Measurements from ENCODE around the gene DENND1B. TPM values are rescaled to one million over a fixed set of nuclear protein-coding genes. Genes with fewer than 3 reads are reported as not detected.

DENND1B gene
- total RNA-seq, 1 experiment from 2014 or later, result 20.9 TPM

DNA sequence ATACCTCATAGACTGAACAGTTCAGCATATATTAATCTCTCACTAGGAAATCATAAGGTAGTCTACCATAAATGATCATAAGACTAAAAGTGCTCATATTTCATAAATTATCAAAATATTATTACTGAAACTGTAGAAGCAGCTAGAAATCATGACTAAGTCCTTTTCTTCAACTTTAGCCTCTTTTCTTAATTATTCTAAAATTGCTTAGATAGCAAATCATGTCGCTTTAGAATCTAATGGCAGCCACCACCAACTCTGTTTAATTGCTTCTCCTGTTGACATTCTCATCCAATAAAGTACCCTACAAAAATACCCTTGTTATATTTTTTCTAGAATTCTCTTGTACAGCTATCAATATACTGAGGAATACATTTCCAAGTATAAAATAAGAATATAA is 102.9 kb downstream of the DENND1B start:
- no TSS peak for BruUV-seq (replicated peaks)
- no peak overlapping the region for H3K4me3 Mint-ChIP-seq (ENCODE audit: unreplicated experiment)
- H3K36me3 Mint-ChIP-seq (ENCODE audit: insufficient read depth, unreplicated experiment), result no peaks in the 10 kb centered on the region
- no peak for DNase-seq (ENCODE audit: unreplicated experiment)
- peaks cover 14% of the 10 kb centered on the region for H3K4me1 Mint-ChIP-seq (ENCODE audit: insufficient read depth, unreplicated experiment)
- H3K9me3 Mint-ChIP-seq (ENCODE audit: unreplicated experiment), result no peaks in the 10 kb centered on the region
- H3K27ac Mint-ChIP-seq (ENCODE audit: low read depth, unreplicated experiment), result no peak overlapping the region
- intact Hi-C loops (cut with micrococcal nuclease), result no loop called here
- CTCF ChIA-PET, result interaction anchor here (0.6 kb wide), 1 partner anchor 12 kb away, joined by 3 read pairs; no protein-coding TSS in a partner anchor
- POLR2A ChIA-PET, result no interaction called here
- no peaks in the 10 kb centered on the region for H3K27me3 Mint-ChIP-seq (ENCODE audit: insufficient read depth, unreplicated experiment)
- TF ChIP-seq, protein P1, sequence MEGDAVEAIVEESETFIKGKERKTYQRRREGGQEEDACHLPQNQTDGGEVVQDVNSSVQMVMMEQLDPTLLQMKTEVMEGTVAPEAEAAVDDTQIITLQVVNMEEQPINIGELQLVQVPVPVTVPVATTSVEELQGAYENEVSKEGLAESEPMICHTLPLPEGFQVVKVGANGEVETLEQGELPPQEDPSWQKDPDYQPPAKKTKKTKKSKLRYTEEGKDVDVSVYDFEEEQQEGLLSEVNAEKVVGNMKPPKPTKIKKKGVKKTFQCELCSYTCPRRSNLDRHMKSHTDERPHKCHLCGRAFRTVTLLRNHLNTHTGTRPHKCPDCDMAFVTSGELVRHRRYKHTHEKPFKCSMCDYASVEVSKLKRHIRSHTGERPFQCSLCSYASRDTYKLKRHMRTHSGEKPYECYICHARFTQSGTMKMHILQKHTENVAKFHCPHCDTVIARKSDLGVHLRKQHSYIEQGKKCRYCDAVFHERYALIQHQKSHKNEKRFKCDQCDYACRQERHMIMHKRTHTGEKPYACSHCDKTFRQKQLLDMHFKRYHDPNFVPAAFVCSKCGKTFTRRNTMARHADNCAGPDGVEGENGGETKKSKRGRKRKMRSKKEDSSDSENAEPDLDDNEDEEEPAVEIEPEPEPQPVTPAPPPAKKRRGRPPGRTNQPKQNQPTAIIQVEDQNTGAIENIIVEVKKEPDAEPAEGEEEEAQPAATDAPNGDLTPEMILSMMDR (IDR thresholded peaks at IDR 0.05; ENCODE audit: unreplicated experiment), result no peak

DNA sequence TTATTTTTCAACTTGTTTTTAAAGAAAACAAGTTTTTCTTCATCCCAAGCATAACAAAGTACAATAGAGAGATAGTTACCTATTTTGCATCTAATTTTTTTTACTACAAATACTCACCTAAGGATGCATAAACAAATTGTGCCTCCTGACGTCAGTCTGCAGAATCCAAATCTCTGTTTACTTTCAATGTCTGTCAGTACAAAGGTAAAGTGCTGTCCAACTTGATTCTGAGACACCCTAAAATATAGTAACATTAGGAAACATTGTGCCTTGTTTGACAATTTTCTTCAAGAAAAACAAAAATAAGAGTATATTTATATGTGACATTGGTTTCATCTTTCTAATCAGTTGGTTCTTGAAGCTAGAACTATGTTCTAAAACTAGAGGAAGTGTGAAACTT is 103.4 kb downstream of the DENND1B start:
- no peaks in the 10 kb centered on the region for H3K27me3 Mint-ChIP-seq (ENCODE audit: insufficient read depth, unreplicated experiment)
- H3K4me1 Mint-ChIP-seq (ENCODE audit: insufficient read depth, unreplicated experiment), result peaks cover 14% of the 10 kb centered on the region
- no TSS peak for BruUV-seq (replicated peaks)
- intact Hi-C loops (cut with micrococcal nuclease), result no loop called here
- CTCF ChIA-PET, result interaction anchor here (0.6 kb wide), 1 partner anchor 13 kb away, joined by 3 read pairs; no protein-coding TSS in a partner anchor
- POLR2A ChIA-PET, result no interaction called here
- no peak overlapping the region for H3K4me3 Mint-ChIP-seq (ENCODE audit: unreplicated experiment)
- no peak for DNase-seq (ENCODE audit: unreplicated experiment)
- H3K36me3 Mint-ChIP-seq (ENCODE audit: insufficient read depth, unreplicated experiment), result no peaks in the 10 kb centered on the region
- no peaks in the 10 kb centered on the region for H3K9me3 Mint-ChIP-seq (ENCODE audit: unreplicated experiment)
- TF ChIP-seq, protein P1 (IDR thresholded peaks at IDR 0.05; ENCODE audit: unreplicated experiment), result no peak
- no peak overlapping the region for H3K27ac Mint-ChIP-seq (ENCODE audit: low read depth, unreplicated experiment)

DNA sequence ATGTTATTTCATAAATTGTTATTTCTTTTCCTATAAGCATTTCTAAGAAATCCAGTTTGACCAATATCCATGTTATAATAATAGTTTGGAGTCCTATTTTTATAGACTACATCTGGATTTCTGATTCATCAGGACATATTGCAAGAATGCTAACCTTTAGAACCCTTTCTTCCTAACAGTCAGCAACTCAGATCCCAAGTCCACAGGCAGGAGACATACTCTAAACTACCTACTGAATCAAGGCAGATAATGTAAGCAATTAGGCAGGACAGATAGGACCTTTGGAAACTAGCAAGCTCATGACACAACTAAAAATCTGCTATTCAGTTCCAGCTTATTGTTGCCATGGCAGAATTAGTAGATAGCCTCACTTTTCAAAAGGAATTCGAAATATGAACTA is 104.1 kb downstream of the DENND1B start:
- H3K27me3 Mint-ChIP-seq (ENCODE audit: insufficient read depth, unreplicated experiment), result no peaks in the 10 kb centered on the region

DNA sequence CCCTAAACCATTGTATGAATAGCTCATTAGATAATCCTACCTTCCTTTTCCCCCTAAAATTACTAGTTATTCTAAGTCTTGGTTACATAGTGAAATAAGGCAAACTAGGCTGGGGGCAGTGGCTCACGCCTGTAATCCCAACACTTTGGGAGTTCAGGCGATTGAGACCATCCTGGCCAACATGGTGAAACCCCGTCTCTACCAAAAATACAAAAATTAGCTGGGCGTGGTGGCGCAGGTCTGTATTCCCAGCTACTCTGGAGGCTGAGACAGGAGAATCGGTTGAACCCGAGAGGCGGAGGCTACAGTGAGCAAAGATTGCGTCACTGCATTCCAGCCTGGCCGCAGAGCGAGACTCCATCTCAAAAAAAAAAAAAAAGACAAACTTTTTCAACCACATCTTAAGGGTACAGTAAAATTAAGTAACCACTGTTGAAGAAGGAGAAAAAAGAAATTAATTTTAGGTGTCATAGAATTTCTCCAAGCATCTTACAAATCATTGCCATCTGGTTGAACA is 108.5 kb downstream of the DENND1B start:
- Mint-ChIP-seq H3K9me3 (ENCODE audit: unreplicated experiment) (no peaks in the 10 kb centered on the region), H3K27me3 (ENCODE audit: insufficient read depth, unreplicated experiment) (no peaks in the 10 kb centered on the region), H3K4me3 (ENCODE audit: unreplicated experiment) (no peak overlapping the region), H3K36me3 (ENCODE audit: insufficient read depth, unreplicated experiment) (peaks cover 5% of the 10 kb centered on the region), H3K4me1 (ENCODE audit: insufficient read depth, unreplicated experiment) (peaks cover 17% of the 10 kb centered on the region), H3K27ac (ENCODE audit: low read depth, unreplicated experiment) (no peak overlapping the region)
- ChIA-PET POLR2A (interaction anchor here (1.4 kb wide), 1 partner anchor 10 kb away, joined by 3 read pairs; no protein-coding TSS in a partner anchor), CTCF (interaction anchor here (0.6 to 1.4 kb wide), 5 partner anchors 9 to 268 kb away, joined by 3 to 4 read pairs (median 3); no protein-coding TSS in a partner anchor)
- TF ChIP-seq, protein P1 (IDR thresholded peaks at IDR 0.05; ENCODE audit: unreplicated experiment), result no peak
- no peak for DNase-seq (ENCODE audit: unreplicated experiment)
- intact Hi-C loops (cut with micrococcal nuclease), result no loop called here
- no TSS peak for BruUV-seq (replicated peaks)

More for the DNA sequence above, 104.1 kb downstream of the DENND1B start:
- Mint-ChIP-seq H3K36me3 (ENCODE audit: insufficient read depth, unreplicated experiment) (no peaks in the 10 kb centered on the region), H3K4me1 (ENCODE audit: insufficient read depth, unreplicated experiment) (peaks cover 13% of the 10 kb centered on the region), H3K9me3 (ENCODE audit: unreplicated experiment) (no peaks in the 10 kb centered on the region), H3K27ac (ENCODE audit: low read depth, unreplicated experiment) (no peak overlapping the region), H3K4me3 (ENCODE audit: unreplicated experiment) (no peak overlapping the region)
- BruUV-seq (replicated peaks), result no TSS peak
- no peak for DNase-seq (ENCODE audit: unreplicated experiment)
- TF ChIP-seq, protein P1 (IDR thresholded peaks at IDR 0.05; ENCODE audit: unreplicated experiment), result no peak
- ChIA-PET POLR2A (interaction anchor here (0.6 to 1.1 kb wide), 6 partner anchors 10 to 1945 kb away, joined by 3 to 4 read pairs (median 4); no protein-coding TSS in a partner anchor), CTCF (interaction anchor here (1.0 kb wide), 1 partner anchor 57 kb away, joined by 3 read pairs; no protein-coding TSS in a partner anchor)
- intact Hi-C loops (cut with micrococcal nuclease), result no loop called here
